Psoas muscle (tissue), 8 donors: ENCODE results near the gene SMAP1. TPM values are rescaled to one million over a fixed set of nuclear protein-coding genes. Genes with fewer than 3 reads are reported as not detected.

Experiments used
- ATAC-seq, 4 donors: fragments of 200-7000 bp; cut with Tn5 transposase; one replicate each; pipeline ENCODE4 v1.9.1; 2020; ENCODE audit warnings: moderate library complexity in 3 of 4, mild to moderate bottlenecking in 2 of 4
- DNase-seq, 2 donors: peaks; one replicate each; pipeline ENCODE4 v3.0.0-alpha.2; 2020
- H3K27ac ChIP-seq: fragments of 200-600 bp; one replicate; pipeline ENCODE4 v1.8.0; 2022
- H3K27me3 ChIP-seq, 3 donors: fragments of 200-600 bp in 1 of 3; one replicate each; pipeline versions ENCODE4 v1.6.1 to v1.8.0; 2013 to 2022; ENCODE audit warnings: low read length in 2 of 3, mild to moderate bottlenecking in 2 of 3, moderate library complexity in 1 of 3; ENCODE audit not compliant: insufficient read depth in 3 of 3
- H3K36me3 ChIP-seq, 2 donors: fragments of 200-600 bp in 1 of 2; one replicate each; pipeline versions ENCODE4 v1.6.1 to v1.8.0; 2013 to 2022; ENCODE audit warnings: low read depth in 1 of 2, mild to moderate bottlenecking in 1 of 2, moderate library complexity in 1 of 2; ENCODE audit not compliant: insufficient read depth in 1 of 2
- H3K4me1 ChIP-seq: fragments of 200-600 bp; one replicate; pipeline ENCODE4 v1.8.0; 2022
- H3K4me3 ChIP-seq: fragments of 200-600 bp; one replicate; pipeline ENCODE4 v1.8.0; 2022; ENCODE audit warnings: mild to moderate bottlenecking
- H3K9me3 ChIP-seq: fragments of 200-600 bp; one replicate; pipeline ENCODE4 v1.8.0; 2022
- WGBS, 3 donors: extraction: QIAGEN DNeasy Blood & Tissue Kit; methylation state at CpG; one replicate each; pipeline versions ENCODE4 v1.1.6 to v1.1.7; 2013; 5-methylcytosine and 5-hydroxymethylcytosine counted together
- intact Hi-C, 2 donors: fragments of 100-400 bp; cut with DNase I; formaldehyde crosslinking; loops; one replicate each; pipeline versions ENCODE4 v1.11.0 to v1.14.2; 2022
- long read RNA-seq, 2 donors: library from polyadenylated mRNA; unstranded; transcript quantifications; one replicate each; pipeline ENCODE4 v2.0.0, GENCODE V29; 2021
- polyA plus RNA-seq, 3 donors: library from polyadenylated mRNA; stranded (reverse); fragments of 200-250 nt; gene quantifications; one replicate each; pipeline ENCODE4 v1.2.3, GENCODE V29; 2013
- total RNA-seq, 4 donors: library from RNA; stranded (reverse); fragmentation: NEBNext Ultra II Directional in 2 of 4; extraction: Animal tissue kit (Norgen Biotek cat#: 25700) in 2 of 4; gene quantifications; one replicate each; pipeline versions ENCODE4 v1.2.1 to v1.2.4, GENCODE V29; 2021 to 2023
- TF ChIP-seq, protein P1 (sequence below): fragments of 200-600 bp; IDR thresholded peaks from one replicate; pipeline ENCODE4 v1.8.0; 2022; ENCODE audit warnings: antibody characterized with exemption
- donor health status: healthy with polysubstance abuse.
- donor health status: DM: no; HTN: no; CAD: no; lungs with moderate emphysema.
- donor health status: Bipolar disorder and iron deficiency.
- donor health status: healthy.
- donor health status: DM: yes; HTN: yes; CAD: no.
- donor health status: DM: no; HTN: no; CAD: no.
- donor health status: DM: no; HTN: no; CAD: no.
- donor health status: DM: yes; HTN: yes; CAD: no.

SMAP1 gene
- 10 to 100 TPM; 24.0 to 40.2 (median 29.8) TPM for total RNA-seq
- polyA plus RNA-seq: 10 to 100 TPM; 19.0 to 22.0 (median 20.8) TPM
- long read RNA-seq, donor 1, transcript SMAP1-203 (11 exons, 3,333 nt): major isoform, 30 of 39 reads
- long read RNA-seq, donor 1, partial matches to known transcripts: 2 of 39 reads
- long read RNA-seq, donor 1, other reads (novel, unspliced or antisense): 5 of 39 reads
- long read RNA-seq, donor 2, transcript SMAP1-203 (11 exons, 3,333 nt): major isoform, 64 of 92 reads
- long read RNA-seq, donor 2, partial matches to known transcripts: 7 of 92 reads
- long read RNA-seq, donor 2, other reads (novel, unspliced or antisense): 20 of 92 reads

DNA sequence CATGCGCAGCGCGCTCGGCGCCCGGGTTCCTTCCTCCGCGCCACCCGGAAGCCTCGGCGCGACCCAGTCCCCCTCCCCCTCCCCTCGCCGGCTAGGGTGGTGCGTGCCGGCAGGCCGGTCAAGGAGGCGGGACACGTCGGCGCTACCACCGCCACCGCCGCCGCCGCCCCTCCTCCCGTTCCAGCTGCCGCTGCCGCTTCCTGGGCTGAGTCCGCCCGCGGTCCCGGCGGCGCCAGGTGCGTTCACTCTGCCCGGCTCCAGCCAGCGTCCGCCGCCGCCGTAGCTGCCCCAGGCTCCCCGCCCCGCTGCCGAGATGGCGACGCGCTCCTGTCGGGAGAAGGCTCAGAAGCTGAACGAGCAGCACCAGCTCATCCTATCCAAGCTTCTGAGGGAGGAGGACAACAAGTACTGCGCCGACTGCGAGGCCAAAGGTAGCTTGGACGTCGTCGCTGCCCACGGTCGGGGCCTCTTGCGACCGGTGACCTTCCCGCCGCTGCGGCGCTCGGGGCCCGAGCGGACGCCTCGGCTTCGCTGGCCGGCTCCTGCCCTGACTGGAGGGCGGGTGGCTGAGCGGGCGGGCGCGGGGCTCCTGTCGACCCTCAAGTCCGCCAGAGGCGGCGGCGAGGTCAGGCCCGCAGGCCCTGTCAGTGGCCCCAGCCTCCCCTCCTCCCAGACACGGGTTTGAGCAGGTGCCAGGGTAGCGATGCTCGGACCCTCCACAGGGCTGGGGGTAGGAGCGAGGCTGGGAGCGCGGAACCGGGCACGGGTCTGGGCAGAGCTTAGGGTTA, at the start of gene SMAP1:
Gene SMAP1 (plus strand): TSS at position 173 of the 788 bp plus-strand sequence. CDS start 141 bp downstream, at position 314.
- H3K36me3 ChIP-seq: no peaks in the 10 kb centered on the region
- no peaks in the 10 kb centered on the region for H3K27me3 ChIP-seq
- peak; percentile 90 to 95 (median 92) for ATAC-seq
- H3K27ac ChIP-seq: peak within 1 kb of the TSS; percentile 95
- peak within 1 kb of the TSS; percentile 89 for H3K4me3 ChIP-seq
- H3K4me1 ChIP-seq: peaks cover 56% of the 10 kb centered on the region
- WGBS, 3 donors: 0 to 1% (median 0%) methylated on average over 58 to 90 of the region's 90 CpGs
- TF ChIP-seq, protein P1, sequence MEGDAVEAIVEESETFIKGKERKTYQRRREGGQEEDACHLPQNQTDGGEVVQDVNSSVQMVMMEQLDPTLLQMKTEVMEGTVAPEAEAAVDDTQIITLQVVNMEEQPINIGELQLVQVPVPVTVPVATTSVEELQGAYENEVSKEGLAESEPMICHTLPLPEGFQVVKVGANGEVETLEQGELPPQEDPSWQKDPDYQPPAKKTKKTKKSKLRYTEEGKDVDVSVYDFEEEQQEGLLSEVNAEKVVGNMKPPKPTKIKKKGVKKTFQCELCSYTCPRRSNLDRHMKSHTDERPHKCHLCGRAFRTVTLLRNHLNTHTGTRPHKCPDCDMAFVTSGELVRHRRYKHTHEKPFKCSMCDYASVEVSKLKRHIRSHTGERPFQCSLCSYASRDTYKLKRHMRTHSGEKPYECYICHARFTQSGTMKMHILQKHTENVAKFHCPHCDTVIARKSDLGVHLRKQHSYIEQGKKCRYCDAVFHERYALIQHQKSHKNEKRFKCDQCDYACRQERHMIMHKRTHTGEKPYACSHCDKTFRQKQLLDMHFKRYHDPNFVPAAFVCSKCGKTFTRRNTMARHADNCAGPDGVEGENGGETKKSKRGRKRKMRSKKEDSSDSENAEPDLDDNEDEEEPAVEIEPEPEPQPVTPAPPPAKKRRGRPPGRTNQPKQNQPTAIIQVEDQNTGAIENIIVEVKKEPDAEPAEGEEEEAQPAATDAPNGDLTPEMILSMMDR: no peak
- intact Hi-C loops: loop anchor here (5.0 kb wide), 2 partner anchors 101 to 256 kb away; partner anchors contain the start of genes FAM135A (in 1 of the 2) and SDHAF4 (in 1 of the 2)
- no peaks in the 10 kb centered on the region for H3K9me3 ChIP-seq
- DNase-seq: peak; percentile 97 to 98

DNA sequence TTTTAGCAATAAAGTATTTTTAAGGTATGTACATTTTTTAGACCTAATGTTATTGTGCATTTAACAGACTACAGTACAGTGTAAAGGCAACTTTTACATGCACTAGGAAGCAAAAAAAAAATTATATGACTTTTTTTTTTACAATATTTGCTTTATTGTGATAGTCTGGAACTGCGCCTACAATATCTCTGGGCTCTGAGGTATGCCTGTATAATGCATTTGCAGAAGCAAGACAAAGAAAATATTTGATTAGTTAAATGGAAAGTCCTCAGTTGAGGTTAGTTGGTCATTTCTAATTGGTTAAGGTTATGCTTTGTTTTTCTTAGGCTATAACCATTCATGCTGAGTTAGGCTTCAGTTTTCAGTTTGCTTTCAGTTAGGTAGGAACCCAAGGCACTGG, 46.9 kb upstream of the SMAP1 start:
- H3K36me3 ChIP-seq: no peaks in the 10 kb centered on the region
- intact Hi-C loops: no loop called here
- DNase-seq: no peak
- no peak overlapping the region for H3K4me3 ChIP-seq
- no peaks in the 10 kb centered on the region for H3K27me3 ChIP-seq
- no peak overlapping the region for H3K27ac ChIP-seq
- TF ChIP-seq, protein P1: no peak
- ATAC-seq: no peak
- H3K9me3 ChIP-seq: no peaks in the 10 kb centered on the region
- WGBS, 3 donors: 88 to 99% (median 92%) methylated on average over 1 of the region's 1 CpG
- no peaks in the 10 kb centered on the region for H3K4me1 ChIP-seq

DNA sequence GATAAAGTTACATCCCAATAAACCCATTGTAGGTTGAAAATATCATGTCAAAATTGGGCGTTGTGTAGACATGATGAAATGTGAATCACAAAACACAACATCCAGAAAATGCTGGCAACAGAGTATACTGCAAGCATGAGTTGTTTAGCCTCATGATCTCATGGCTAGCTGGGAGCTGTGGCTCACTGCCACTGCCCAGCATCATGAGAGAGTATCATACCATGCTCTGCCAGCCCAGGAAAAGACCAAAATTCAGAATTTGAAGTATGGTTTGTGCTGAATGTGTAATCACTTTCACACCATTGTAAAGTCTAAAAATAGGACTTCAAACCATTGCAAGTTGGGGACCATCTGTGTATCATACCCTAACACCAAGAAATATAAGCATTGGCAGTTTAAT, 45.2 kb upstream of the SMAP1 start:
- H3K27me3 ChIP-seq: no peaks in the 10 kb centered on the region
- no peaks in the 10 kb centered on the region for H3K9me3 ChIP-seq
- no peak for DNase-seq
- no peaks in the 10 kb centered on the region for H3K4me1 ChIP-seq
- intact Hi-C loops: no loop called here
- WGBS, 3 donors: 61 to 71% (median 68%) methylated on average over 1 of the region's 1 CpG
- no peak overlapping the region for H3K4me3 ChIP-seq
- H3K36me3 ChIP-seq: no peaks in the 10 kb centered on the region
- ATAC-seq: no peak
- TF ChIP-seq, protein P1: no peak
- no peak overlapping the region for H3K27ac ChIP-seq

DNA sequence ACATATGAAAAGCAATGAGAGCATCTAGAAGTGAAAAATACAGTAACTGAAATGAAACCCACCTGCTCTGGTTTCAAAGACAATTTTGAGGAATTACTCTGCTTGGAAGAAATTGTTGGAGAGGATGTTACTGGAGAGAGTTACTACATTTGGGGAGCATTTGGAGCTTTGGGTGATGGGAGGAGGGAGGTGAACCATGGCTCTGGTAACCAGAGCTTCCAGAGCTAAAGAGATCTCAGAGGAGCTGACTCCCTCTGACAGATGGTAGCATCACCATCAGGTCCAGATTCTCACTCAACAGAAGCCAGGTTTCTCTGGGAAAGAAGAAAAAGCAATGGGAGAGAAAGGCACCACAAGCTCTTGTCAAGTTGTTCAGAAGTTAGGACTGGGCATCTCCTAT, 42.2 kb upstream of the SMAP1 start:
- TF ChIP-seq, protein P1: no peak
- DNase-seq (no peak), ATAC-seq (no peak)
- Histone ChIP-seq H3K27ac (no peak overlapping the region), H3K4me3 (no peak overlapping the region), H3K27me3 (no peaks in the 10 kb centered on the region), H3K4me1 (no peaks in the 10 kb centered on the region), H3K9me3 (no peaks in the 10 kb centered on the region), H3K36me3 (no peaks in the 10 kb centered on the region)
- intact Hi-C loops: no loop called here
